B cell (primary cell): Measurements from ENCODE around the gene SLC39A11. TPM values are rescaled to one million over a fixed set of nuclear protein-coding genes. Genes with fewer than 3 reads are reported as not detected.

Experiments
- ATAC-seq: fragments of 200-7000 bp; cut with Tn5 transposase; one replicate; pipeline ENCODE4 v1.10.0; 2021; ENCODE audit warnings: low read depth, mild to moderate bottlenecking, moderate number of reproducible peaks, moderate library complexity
- CTCF ChIA-PET: fragments of 350-600 bp; sonication (Branson Sonifier 250); formaldehyde crosslinking; loops from one replicate; lab custom pipeline; 2021; ENCODE audit warnings: antibody characterized with exemption, inconsistent platforms; lab: Charles Lee
- POLR2A ChIA-PET: fragments of 350-600 bp; sonication (Branson Sonifier 250); formaldehyde crosslinking; loops from one replicate; lab custom pipeline; 2021; ENCODE audit warnings: antibody characterized with exemption; lab: Charles Lee
- DNase-seq: peaks from one replicate; pipeline ENCODE4 v3.0.0; 2013
- H2AFZ ChIP-seq: 2 replicates; pipeline ENCODE4 v1.6.1; 2012; ENCODE audit warnings: mild to moderate bottlenecking, low read depth, low read length; ENCODE audit not compliant: insufficient read depth, poor library complexity, severe bottlenecking
- H3K27ac ChIP-seq, 2 donors: 1 replicate in 1 of 2; 2 replicates in 1 of 2; pipeline ENCODE4 v1.5.1; 2012 to 2013; ENCODE audit warnings: low read length in 2 of 2, mild to moderate bottlenecking in 2 of 2, moderate library complexity in 1 of 2
- H3K27me3 ChIP-seq, 4 experiments: fragments of 200-600 bp in 1 of 4; sonication (generic) in 1 of 4; replicated peaks in 1 of 4; 1 replicate in 2 of 4; 2 replicates in 2 of 4; pipeline versions ENCODE4 v1.6.1 to v1.7.0; 2013 to 2016; ENCODE audit warnings: low read length in 3 of 4, mild to moderate bottlenecking in 2 of 4, mixed read lengths in 1 of 4, moderate library complexity in 1 of 4; ENCODE audit not compliant: insufficient read depth in 4 of 4, control insufficient read depth in 3 of 4; ENCODE audit errors: control extremely low read depth in 1 of 4
- H3K36me3 ChIP-seq, 2 experiments: replicated peaks in 1 of 2; 1 replicate in 1 of 2; 2 replicates in 1 of 2; pipeline versions ENCODE4 v1.6.1 to v1.7.1; 2013; ENCODE audit warnings: low read length in 1 of 2; ENCODE audit not compliant: insufficient read depth in 2 of 2, control insufficient read depth in 1 of 2; ENCODE audit errors: control extremely low read depth in 1 of 2, extremely low read depth in 1 of 2
- H3K4me1 ChIP-seq, 2 donors: fragments of 200-600 bp in 1 of 2; sonication (generic) in 1 of 2; 1 replicate in 1 of 2; 2 replicates in 1 of 2; pipeline versions ENCODE4 v1.5.1 to v1.6.1; 2013 to 2017; ENCODE audit warnings: low read length in 2 of 2; ENCODE audit not compliant: control insufficient read depth in 2 of 2, insufficient read depth in 2 of 2
- H3K4me2 ChIP-seq: replicated peaks from 2 replicates; pipeline ENCODE3; 2012; ENCODE audit warnings: mild to moderate bottlenecking, low read depth, low read length; ENCODE audit not compliant: poor library complexity, severe bottlenecking
- H3K4me3 ChIP-seq, 5 experiments: fragments of 200-600 bp in 1 of 5; sonication (generic) in 1 of 5; 1 replicate in 3 of 5; 2 replicates in 2 of 5; pipeline versions ENCODE4 v1.5.1 to v1.7.0; 2011 to 2016; ENCODE audit warnings: low read length in 4 of 5, mild to moderate bottlenecking in 4 of 5, low read depth in 2 of 5, control low read depth in 1 of 5, moderate library complexity in 1 of 5; ENCODE audit not compliant: insufficient read depth in 1 of 5; ENCODE audit errors: control extremely low read depth in 1 of 5, extremely low read depth in 1 of 5
- H3K79me2 ChIP-seq: fragments of 200-600 bp; sonication (generic); one replicate; pipeline ENCODE4 v1.6.0; 2016; ENCODE audit warnings: low read length; ENCODE audit not compliant: control insufficient read depth, insufficient read depth
- H3K9ac ChIP-seq: fragments of 200-600 bp; sonication (generic); 2 replicates; pipeline ENCODE4 v1.6.1; 2017; ENCODE audit warnings: mild to moderate bottlenecking, low read length, moderate library complexity
- H3K9me3 ChIP-seq, 3 donors: one replicate each; pipeline versions ENCODE4 v1.6.1 to v1.7.1; 2013; ENCODE audit warnings: low read length in 2 of 3; ENCODE audit not compliant: control insufficient read depth in 2 of 3, insufficient read depth in 1 of 3; ENCODE audit errors: control extremely low read depth in 1 of 3
- H4K20me1 ChIP-seq: 2 replicates; pipeline ENCODE4 v1.6.0; 2012; ENCODE audit warnings: mild to moderate bottlenecking, low read length; ENCODE audit not compliant: insufficient read depth, control insufficient read depth, poor library complexity, severe bottlenecking
- H3K27ac Mint-ChIP-seq: one replicate; pipeline ENCODE4 v1.8.0; 2021; ENCODE audit warnings: mixed read lengths
- H3K27me3 Mint-ChIP-seq: one replicate; pipeline ENCODE4 v1.8.0; 2021; ENCODE audit warnings: mixed read lengths
- H3K4me1 Mint-ChIP-seq: one replicate; pipeline ENCODE4 v1.8.0; 2021; ENCODE audit warnings: mixed read lengths
- H3K4me3 Mint-ChIP-seq: one replicate; pipeline ENCODE4 v1.8.0; 2021; ENCODE audit warnings: mixed read lengths
- H3K9me3 Mint-ChIP-seq: one replicate; pipeline ENCODE4 v1.8.0; 2022; ENCODE audit warnings: mixed read lengths; ENCODE audit not compliant: insufficient read depth
- EZH2 ChIP-seq: IDR thresholded peaks from 2 replicates; pipeline ENCODE4 v1.6.1; 2012; ENCODE audit warnings: borderline replicate concordance, low read depth, mild to moderate bottlenecking, moderate library complexity, low read length; ENCODE audit not compliant: insufficient read depth, poor library complexity, severe bottlenecking
- WGBS: methylation state at CpG from one replicate; pipeline ENCODE4 v1.1.5; 2013; ENCODE audit warnings: missing lambda C conversion rate; ENCODE audit not compliant: insufficient coverage; 5-methylcytosine and 5-hydroxymethylcytosine counted together
- intact Hi-C: fragments of 100-400 bp; cut with micrococcal nuclease; formaldehyde crosslinking; loops from one replicate; pipeline ENCODE4 v1.10.0; 2022
- polyA plus RNA-seq: library from polyadenylated mRNA; depleted of rRNA; stranded (reverse); fragments of >200 nt; gene quantifications from 2 replicates; pipeline ENCODE4 v1.2.3, GENCODE V29; 2012
- total RNA-seq, 2 donors: library from RNA; stranded (reverse); fragments of 120-200 nt in 1 of 2; gene quantifications; 1 replicate in 1 of 2; 2 replicates in 1 of 2; pipeline versions ENCODE4 v1.2.3 to v1.2.4, GENCODE V29; 2013 to 2022
- TF ChIP-seq, protein P1 (sequence below): fragments of 200-600 bp; IDR thresholded peaks from one replicate; pipeline ENCODE4 v1.8.0; 2022; ENCODE audit warnings: antibody characterized with exemption, mild to moderate bottlenecking

Gene SLC39A11
- total and polyA plus RNA-seq, 2 donors (not counting 1 experiment from before 2014, with no cell fraction given): 6.9 to 39.6 TPM

DNA sequence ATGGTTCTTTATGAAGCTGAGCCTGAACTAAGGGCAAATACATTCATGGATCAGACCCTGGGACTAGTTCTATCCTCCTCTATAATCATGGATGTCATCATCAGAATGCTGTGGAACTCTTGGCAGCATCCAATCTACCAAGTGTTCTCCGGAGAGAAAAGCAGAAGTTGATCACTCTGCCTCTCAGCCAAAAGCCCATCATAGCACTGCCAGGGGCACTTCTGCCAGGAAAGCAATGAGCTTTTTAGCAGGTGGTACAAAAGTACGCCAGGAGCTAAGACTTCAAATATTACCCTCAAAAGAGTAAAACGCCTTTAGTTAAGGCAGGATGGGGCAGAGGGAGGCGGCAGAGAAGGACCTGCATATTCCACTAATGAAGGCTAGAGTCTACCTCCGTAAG, 279.0 kb downstream of the SLC39A11 start:
- Histone ChIP-seq H2AFZ (no peak overlapping the region), H3K9ac (no peak overlapping the region), H3K27me3 (no peaks in the 10 kb centered on the region), H3K4me1 (no peaks in the 10 kb centered on the region), H3K27ac (no peak overlapping the region), H3K9me3 (peaks cover 0 to 9% (median 5%) of the 10 kb centered on the region in 3 donors), H3K36me3 (peaks cover 0 to 5% of the 10 kb centered on the region in 2 experiments), H3K4me3 (no peak overlapping the region), H3K4me2 (no peak overlapping the region), H3K79me2 (no peaks in the 10 kb centered on the region), H4K20me1 (no peaks in the 10 kb centered on the region)
- no peak overlapping the region for H3K27ac Mint-ChIP-seq
- CTCF ChIA-PET: no interaction called here
- H3K27me3 Mint-ChIP-seq: no peaks in the 10 kb centered on the region
- ATAC-seq (no peak), DNase-seq (no peak)
- H3K9me3 Mint-ChIP-seq: peaks cover 9% of the 10 kb centered on the region
- no peak for TF ChIP-seq EZH2
- TF ChIP-seq, protein P1, sequence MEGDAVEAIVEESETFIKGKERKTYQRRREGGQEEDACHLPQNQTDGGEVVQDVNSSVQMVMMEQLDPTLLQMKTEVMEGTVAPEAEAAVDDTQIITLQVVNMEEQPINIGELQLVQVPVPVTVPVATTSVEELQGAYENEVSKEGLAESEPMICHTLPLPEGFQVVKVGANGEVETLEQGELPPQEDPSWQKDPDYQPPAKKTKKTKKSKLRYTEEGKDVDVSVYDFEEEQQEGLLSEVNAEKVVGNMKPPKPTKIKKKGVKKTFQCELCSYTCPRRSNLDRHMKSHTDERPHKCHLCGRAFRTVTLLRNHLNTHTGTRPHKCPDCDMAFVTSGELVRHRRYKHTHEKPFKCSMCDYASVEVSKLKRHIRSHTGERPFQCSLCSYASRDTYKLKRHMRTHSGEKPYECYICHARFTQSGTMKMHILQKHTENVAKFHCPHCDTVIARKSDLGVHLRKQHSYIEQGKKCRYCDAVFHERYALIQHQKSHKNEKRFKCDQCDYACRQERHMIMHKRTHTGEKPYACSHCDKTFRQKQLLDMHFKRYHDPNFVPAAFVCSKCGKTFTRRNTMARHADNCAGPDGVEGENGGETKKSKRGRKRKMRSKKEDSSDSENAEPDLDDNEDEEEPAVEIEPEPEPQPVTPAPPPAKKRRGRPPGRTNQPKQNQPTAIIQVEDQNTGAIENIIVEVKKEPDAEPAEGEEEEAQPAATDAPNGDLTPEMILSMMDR: no peak
- POLR2A ChIA-PET: no interaction called here
- intact Hi-C loops: no loop called here
- 93% methylated on average over 4 of the region's 5 CpGs for WGBS
- no peaks in the 10 kb centered on the region for H3K4me1 Mint-ChIP-seq
- no peak overlapping the region for H3K4me3 Mint-ChIP-seq

DNA sequence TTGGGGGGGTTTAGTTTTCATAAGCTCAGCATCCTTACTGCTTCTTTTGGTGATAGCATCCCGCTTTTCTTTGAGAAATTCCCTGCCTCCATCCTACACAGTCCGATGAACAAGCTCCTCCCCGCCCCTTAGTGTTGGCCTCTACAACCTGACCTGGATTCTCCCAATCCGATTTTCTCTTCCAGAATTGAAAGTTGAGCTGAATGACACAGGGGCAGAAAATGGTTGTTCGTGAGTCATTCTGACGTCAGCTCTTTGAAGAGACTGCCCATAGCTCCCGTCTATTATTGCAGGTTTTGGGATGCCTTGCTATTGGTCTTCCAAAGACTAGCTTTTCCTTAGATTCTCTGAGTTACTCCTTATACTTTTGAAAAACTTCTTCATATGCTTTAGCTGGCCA, 279.7 kb downstream of the SLC39A11 start:
- Histone ChIP-seq H3K4me1 (no peaks in the 10 kb centered on the region), H3K27ac (no peak overlapping the region), H3K9me3 (peaks cover 0 to 9% (median 5%) of the 10 kb centered on the region in 3 donors), H3K4me3 (no peak overlapping the region), H3K36me3 (peaks cover 0 to 5% of the 10 kb centered on the region in 2 experiments), H3K9ac (no peak overlapping the region), H2AFZ (no peak overlapping the region), H4K20me1 (no peaks in the 10 kb centered on the region), H3K79me2 (no peaks in the 10 kb centered on the region), H3K4me2 (no peak overlapping the region), H3K27me3 (no peaks in the 10 kb centered on the region)
- Mint-ChIP-seq H3K9me3 (peaks cover 9% of the 10 kb centered on the region), H3K27ac (no peak overlapping the region), H3K4me1 (no peaks in the 10 kb centered on the region), H3K4me3 (no peak overlapping the region), H3K27me3 (no peaks in the 10 kb centered on the region)
- ATAC-seq: no peak
- TF ChIP-seq, protein P1: no peak
- no peak for TF ChIP-seq EZH2
- ChIA-PET CTCF (no interaction called here), POLR2A (no interaction called here)
- 94% methylated on average over 3 of the region's 7 CpGs for WGBS
- intact Hi-C loops: no loop called here
- DNase-seq: no peak
